Loucy (cell line): Measurements from ENCODE around the gene WHAMM.

ENCODE experiments used
- H2AFZ ChIP-seq: fragments of 200-600 bp; sonication (generic); 2 replicates; pipeline ENCODE4 v1.6.0; 2016; ENCODE audit warnings: antibody characterized with exemption, mild to moderate bottlenecking, low read length, moderate library complexity
- H3F3A ChIP-seq: fragments of 200-600 bp; 2 replicates; pipeline ENCODE4 v1.6.0; 2016; ENCODE audit warnings: antibody characterized with exemption, low read depth, mild to moderate bottlenecking
- H3K27me3 ChIP-seq: fragments of 200-600 bp; sonication (generic); 2 replicates; pipeline ENCODE4 v1.6.1; 2014; ENCODE audit warnings: low read length, mild to moderate bottlenecking; ENCODE audit not compliant: insufficient read depth, poor library complexity, severe bottlenecking
- H3K36me3 ChIP-seq: fragments of 200-600 bp; sonication (generic); 2 replicates; pipeline ENCODE4 v1.6.1; 2016; ENCODE audit warnings: low read length; ENCODE audit not compliant: insufficient read depth
- H3K4me1 ChIP-seq: fragments of 200-600 bp; sonication (generic); 2 replicates; pipeline ENCODE4 v1.5.1; 2014; ENCODE audit warnings: low read length, mild to moderate bottlenecking; ENCODE audit not compliant: insufficient read depth, poor library complexity, severe bottlenecking
- H3K4me2 ChIP-seq: fragments of 200-600 bp; sonication (generic); 2 replicates; pipeline ENCODE4 v1.6.0; 2014; ENCODE audit warnings: antibody characterized with exemption, low read length, low read depth, mild to moderate bottlenecking; ENCODE audit not compliant: poor library complexity, severe bottlenecking
- H3K4me3 ChIP-seq: fragments of 200-600 bp; sonication (generic); 2 replicates; pipeline ENCODE4 v1.5.1; 2014; ENCODE audit warnings: low read length, mild to moderate bottlenecking, mixed read lengths; ENCODE audit not compliant: poor library complexity, severe bottlenecking
- H3K79me2 ChIP-seq: fragments of 200-600 bp; sonication (generic); 2 replicates; pipeline ENCODE4 v1.6.1; 2014; ENCODE audit warnings: low read length; ENCODE audit not compliant: insufficient read depth
- H3K9ac ChIP-seq: fragments of 200-600 bp; sonication (generic); 2 replicates; pipeline ENCODE4 v1.6.0; 2014; ENCODE audit warnings: mild to moderate bottlenecking, low read depth, low read length, moderate library complexity; ENCODE audit not compliant: poor library complexity, severe bottlenecking
- H3K9me2 ChIP-seq: fragments of 200-600 bp; sonication (generic); replicated peaks from 2 replicates; pipeline ENCODE4 v1.6.1; 2016; ENCODE audit warnings: low read depth, low read length, mixed read lengths
- H3K9me3 ChIP-seq: fragments of 200-600 bp; sonication (generic); 2 replicates; pipeline ENCODE4 v1.6.1; 2014; ENCODE audit warnings: mild to moderate bottlenecking, antibody characterized with exemption, low read length, low read depth; ENCODE audit not compliant: insufficient read depth
- H4K20me1 ChIP-seq: fragments of 200-600 bp; sonication (generic); 2 replicates; pipeline ENCODE4 v1.6.0; 2014; ENCODE audit warnings: antibody characterized with exemption, low read length, mild to moderate bottlenecking; ENCODE audit not compliant: insufficient read depth, poor library complexity, severe bottlenecking
- EZH2phosphoT487 ChIP-seq: fragments of 200-600 bp; IDR thresholded peaks from 2 replicates; pipeline ENCODE4 v1.6.1; 2018; ENCODE audit warnings: antibody characterized with exemption, mild to moderate bottlenecking, moderate library complexity, borderline replicate concordance
- TF ChIP-seq, protein P1 (sequence below): fragments of 200-600 bp; sonication (generic); conservative IDR thresholded peaks from 2 replicates; pipeline ENCODE4 v1.5.1; 2014; ENCODE audit warnings: mild to moderate bottlenecking, antibody characterized with exemption, low read length

WHAMM gene

DNA sequence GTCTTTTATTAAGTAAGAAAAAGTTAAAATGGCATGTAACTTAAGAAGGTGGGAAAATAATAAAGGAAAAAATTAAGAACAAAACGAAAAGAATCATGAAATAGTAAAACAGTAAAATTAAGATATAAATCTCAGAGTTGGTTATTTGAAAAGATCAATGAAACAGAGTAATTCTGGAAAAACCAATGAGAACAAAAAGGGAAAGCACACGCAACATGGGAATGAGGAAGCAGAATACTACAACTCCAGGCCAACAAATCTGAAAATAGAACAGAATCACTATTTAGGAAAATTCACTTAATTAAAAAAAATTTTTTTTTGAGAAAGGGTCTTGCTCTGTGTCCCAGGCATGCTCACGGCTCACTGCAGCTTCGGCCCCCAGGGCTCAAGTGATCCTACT is 30.7 kb downstream of the WHAMM start:
- no peaks in the 10 kb centered on the region for H3K4me1 ChIP-seq

DNA sequence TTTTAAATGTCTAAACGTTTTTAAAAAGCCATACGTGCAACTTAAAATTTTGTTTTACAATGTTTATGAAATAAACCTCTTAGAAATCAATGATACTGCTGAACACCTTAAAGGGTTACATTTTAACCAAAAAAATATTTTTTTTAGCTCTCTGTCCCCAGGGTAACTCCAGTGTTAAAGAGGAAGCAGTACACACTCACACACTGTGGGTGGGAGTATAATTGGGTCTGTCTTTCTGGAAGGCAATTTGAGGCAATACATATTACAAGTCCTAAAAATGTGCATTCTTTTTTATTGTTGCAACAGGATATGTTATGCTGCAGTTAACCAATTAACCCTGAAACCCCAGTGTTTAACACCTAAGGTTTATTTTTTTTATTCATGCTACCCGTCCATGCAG is 34.1 kb downstream of the WHAMM start:
- H3K9me3 ChIP-seq, result no peaks in the 10 kb centered on the region
- H3F3A ChIP-seq, result no peaks in the 10 kb centered on the region
- H3K36me3 ChIP-seq, result no peaks in the 10 kb centered on the region
- H4K20me1 ChIP-seq, result no peaks in the 10 kb centered on the region
- no peak overlapping the region for H3K9ac ChIP-seq
- H3K4me1 ChIP-seq, result no peaks in the 10 kb centered on the region
- H3K4me3 ChIP-seq, result no peak overlapping the region
- no peaks in the 10 kb centered on the region for H3K79me2 ChIP-seq
- no peaks in the 10 kb centered on the region for H3K9me2 ChIP-seq
- H2AFZ ChIP-seq, result no peak overlapping the region
- TF ChIP-seq, protein P1, sequence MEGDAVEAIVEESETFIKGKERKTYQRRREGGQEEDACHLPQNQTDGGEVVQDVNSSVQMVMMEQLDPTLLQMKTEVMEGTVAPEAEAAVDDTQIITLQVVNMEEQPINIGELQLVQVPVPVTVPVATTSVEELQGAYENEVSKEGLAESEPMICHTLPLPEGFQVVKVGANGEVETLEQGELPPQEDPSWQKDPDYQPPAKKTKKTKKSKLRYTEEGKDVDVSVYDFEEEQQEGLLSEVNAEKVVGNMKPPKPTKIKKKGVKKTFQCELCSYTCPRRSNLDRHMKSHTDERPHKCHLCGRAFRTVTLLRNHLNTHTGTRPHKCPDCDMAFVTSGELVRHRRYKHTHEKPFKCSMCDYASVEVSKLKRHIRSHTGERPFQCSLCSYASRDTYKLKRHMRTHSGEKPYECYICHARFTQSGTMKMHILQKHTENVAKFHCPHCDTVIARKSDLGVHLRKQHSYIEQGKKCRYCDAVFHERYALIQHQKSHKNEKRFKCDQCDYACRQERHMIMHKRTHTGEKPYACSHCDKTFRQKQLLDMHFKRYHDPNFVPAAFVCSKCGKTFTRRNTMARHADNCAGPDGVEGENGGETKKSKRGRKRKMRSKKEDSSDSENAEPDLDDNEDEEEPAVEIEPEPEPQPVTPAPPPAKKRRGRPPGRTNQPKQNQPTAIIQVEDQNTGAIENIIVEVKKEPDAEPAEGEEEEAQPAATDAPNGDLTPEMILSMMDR, result no peak
- TF ChIP-seq EZH2phosphoT487, result no peak
- no peaks in the 10 kb centered on the region for H3K27me3 ChIP-seq
- H3K4me2 ChIP-seq, result no peak overlapping the region

More for the DNA sequence above, 30.7 kb downstream of the WHAMM start:
- Histone ChIP-seq H3K4me2 (no peak overlapping the region), H3K79me2 (no peaks in the 10 kb centered on the region), H3K9me2 (no peaks in the 10 kb centered on the region), H3K9ac (no peak overlapping the region), H3K36me3 (peaks cover 14% of the 10 kb centered on the region; the same call in 1 of the 2 replicates), H2AFZ (no peak overlapping the region), H3K27me3 (no peaks in the 10 kb centered on the region), H3K4me3 (no peak overlapping the region), H4K20me1 (no peaks in the 10 kb centered on the region), H3F3A (no peaks in the 10 kb centered on the region), H3K9me3 (no peaks in the 10 kb centered on the region)
- TF ChIP-seq EZH2phosphoT487, result no peak
- TF ChIP-seq, protein P1, result no peak

DNA sequence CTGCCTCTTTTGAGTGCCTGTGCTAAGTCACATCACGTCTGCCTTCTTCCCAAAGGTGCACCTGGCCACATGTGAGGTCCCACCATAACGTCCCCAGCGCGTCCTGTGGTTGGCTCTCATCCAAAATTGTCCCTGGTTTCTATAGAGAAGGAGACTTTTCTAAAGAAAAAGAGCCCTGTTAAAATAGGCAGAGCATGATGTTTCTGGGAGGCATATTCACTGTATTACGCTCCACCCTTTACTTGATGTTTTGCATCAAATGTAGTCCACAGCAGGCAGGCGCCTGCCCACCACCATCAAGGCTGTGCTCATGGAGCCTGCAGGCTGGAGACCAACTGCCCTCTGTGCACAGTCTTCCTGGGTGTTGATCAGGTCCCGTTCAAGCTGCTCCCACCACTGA is 36.3 kb downstream of the WHAMM start:
- Histone ChIP-seq H3K27me3 (no peaks in the 10 kb centered on the region), H2AFZ (no peak overlapping the region), H3K79me2 (no peaks in the 10 kb centered on the region), H3K9me3 (no peaks in the 10 kb centered on the region), H3K9ac (no peak overlapping the region), H3F3A (no peaks in the 10 kb centered on the region), H3K4me2 (no peak overlapping the region), H4K20me1 (no peaks in the 10 kb centered on the region), H3K4me1 (peaks cover 3% of the 10 kb centered on the region), H3K9me2 (no peaks in the 10 kb centered on the region), H3K4me3 (no peak overlapping the region), H3K36me3 (no peaks in the 10 kb centered on the region)
- TF ChIP-seq, protein P1, result no peak
- TF ChIP-seq EZH2phosphoT487, result no peak
